Activated CD4-positive, alpha-beta memory T cell treated with anti-CD3 and anti-CD28 coated beads for 36 hours (primary cell): Measurements from ENCODE around the gene UBL4A. TPM values are rescaled to one million over a fixed set of nuclear protein-coding genes. Genes with fewer than 3 reads are reported as not detected.

Experiments used
- CTCF ChIA-PET: fragments of 350-600 bp; sonication (Branson Sonifier 250); formaldehyde crosslinking; loops from one replicate; lab custom pipeline; 2021; ENCODE audit warnings: antibody characterized with exemption, inconsistent platforms; lab: Charles Lee
- POLR2A ChIA-PET: fragments of 350-600 bp; sonication (Branson Sonifier 250); formaldehyde crosslinking; loops from one replicate; lab custom pipeline; 2021; ENCODE audit warnings: antibody characterized with exemption; lab: Charles Lee
- DNase-seq: peaks from one replicate; pipeline ENCODE4 v3.0.0-alpha.2; 2020
- H3K27ac Mint-ChIP-seq: one replicate; pipeline ENCODE4 v1.8.0; 2021; ENCODE audit warnings: mixed read lengths
- H3K27me3 Mint-ChIP-seq: one replicate; pipeline ENCODE4 v1.8.0; 2021; ENCODE audit warnings: mixed read lengths
- H3K36me3 Mint-ChIP-seq: one replicate; pipeline ENCODE4 v1.8.0; 2021; ENCODE audit warnings: mixed read lengths
- H3K4me1 Mint-ChIP-seq: one replicate; pipeline ENCODE4 v1.8.0; 2021; ENCODE audit warnings: low read depth, mixed read lengths
- H3K4me3 Mint-ChIP-seq: one replicate; pipeline ENCODE4 v1.8.0; 2021; ENCODE audit warnings: mild to moderate bottlenecking, mixed read lengths
- H3K9me3 Mint-ChIP-seq: one replicate; pipeline ENCODE4 v1.8.0; 2021; ENCODE audit warnings: mixed read lengths
- intact Hi-C: fragments of 100-400 bp; cut with micrococcal nuclease; formaldehyde crosslinking; loops from one replicate; pipeline ENCODE4 v1.15.1; 2023
- total RNA-seq, 2 experiments: library from RNA; stranded (reverse); gene quantifications; one replicate each; pipeline ENCODE4 v1.2.3, GENCODE V29; 2021

The UBL4A gene
- total RNA-seq, 2 experiments from 2014 or later = 49.5 to 53.3 TPM

- Mint-ChIP-seq H3K36me3 (peaks cover 1% of the 10 kb centered on the region), H3K9me3 (no peaks in the 10 kb centered on the region), H3K4me1 (peaks cover 11% of the 10 kb centered on the region), H3K27ac (no peak overlapping the region), H3K27me3 (no peaks in the 10 kb centered on the region), H3K4me3 (no peak overlapping the region)
- DNase-seq = no peak
- ChIA-PET POLR2A (interaction anchor here (1.3 to 1.5 kb wide), 2 partner anchors 10 to 27 kb away, joined by 4 to 5 read pairs; partner anchors contain the start of gene SLC10A3), CTCF (interaction anchor here (1.5 kb wide), 1 partner anchor 10 kb away, joined by 7 read pairs; no protein-coding TSS in a partner anchor)
- intact Hi-C loops = no loop called here
These were observed 30.8 kb upstream of the UBL4A start for GRCh38 chrX:154517101-154517781.

- Mint-ChIP-seq H3K27me3 (no peaks in the 10 kb centered on the region), H3K4me1 (peaks cover 13% of the 10 kb centered on the region), H3K4me3 (peak overlapping the region; percentile 84), H3K9me3 (no peaks in the 10 kb centered on the region), H3K27ac (peak overlapping the region; percentile 90), H3K36me3 (peaks cover 1% of the 10 kb centered on the region)
- ChIA-PET POLR2A (interaction anchor here (1.3 to 1.6 kb wide), 3 partner anchors 10 to 146 kb away, joined by 3 to 5 read pairs (median 4); partner anchors contain the start of gene SLC10A3), CTCF (interaction anchor here (1.5 kb wide), 1 partner anchor 11 kb away, joined by 7 read pairs; no protein-coding TSS in a partner anchor)
- intact Hi-C loops = loop anchor here (1.0 kb wide), 1 partner anchor 26 kb away; the partner anchor contains the start of gene SLC10A3
- DNase-seq = no peak
These were observed 30.3 kb upstream of the UBL4A start for GRCh38 chrX:154516656-154517100.

GRCh38 chrX:154515966-154516655 is 29.7 kb upstream of the UBL4A start, which contains the start of gene FAM3A:
TSS of gene FAM3A (minus strand) at chrX:154516232. CDS start at chrX:154515772, 460 bp downstream.
- ChIA-PET CTCF (no interaction called here), POLR2A (interaction anchor here (1.3 to 1.6 kb wide), 4 partner anchors 11 to 145 kb away, joined by 3 to 5 read pairs (median 4); partner anchors contain the start of gene SLC10A3)
- Mint-ChIP-seq H3K4me3 (peak within 1 kb of the TSS; percentile 84), H3K36me3 (peaks cover 1% of the 10 kb centered on the region), H3K4me1 (peaks cover 17% of the 10 kb centered on the region), H3K27me3 (no peaks in the 10 kb centered on the region), H3K27ac (peak within 1 kb of the TSS; percentile 90), H3K9me3 (no peaks in the 10 kb centered on the region)
- intact Hi-C loops = loop anchor here (1.0 kb wide), 1 partner anchor 26 kb away; the partner anchor contains the start of gene SLC10A3
- DNase-seq = peak; percentile 95

- Mint-ChIP-seq H3K4me1 (peaks cover 19% of the 10 kb centered on the region), H3K9me3 (no peaks in the 10 kb centered on the region), H3K4me3 (peak overlapping the region; percentile 81), H3K27ac (peak overlapping the region; percentile 80), H3K27me3 (no peaks in the 10 kb centered on the region), H3K36me3 (peaks cover 5% of the 10 kb centered on the region)
- peak; percentile 47 for DNase-seq
- intact Hi-C loops = no loop called here
- ChIA-PET POLR2A (interaction anchor here (0.6 to 1.6 kb wide), 4 partner anchors 25 to 144 kb away, joined by 3 to 5 read pairs (median 3); partner anchors contain the start of gene SLC10A3), CTCF (interaction anchor here (0.7 kb wide), 1 partner anchor 12 kb away, joined by 4 read pairs; no protein-coding TSS in a partner anchor)
These were observed 28.9 kb upstream of the UBL4A start for GRCh38 chrX:154515090-154515965.

- no peaks in the 10 kb centered on the region for H3K27me3 Mint-ChIP-seq
- ChIA-PET POLR2A (interaction anchor here (1.1 kb wide), 1 partner anchor 15 kb away, joined by 3 read pairs; no protein-coding TSS in a partner anchor), CTCF (no interaction called here)
- peak overlapping the region; percentile 16 for H3K4me3 Mint-ChIP-seq
- no peak for DNase-seq
- H3K9me3 Mint-ChIP-seq = no peaks in the 10 kb centered on the region
- peaks cover 9% of the 10 kb centered on the region for H3K36me3 Mint-ChIP-seq
- intact Hi-C loops = no loop called here
- H3K27ac Mint-ChIP-seq = peak overlapping the region; percentile 48
- peaks cover 19% of the 10 kb centered on the region for H3K4me1 Mint-ChIP-seq
These were observed 27.3 kb upstream of the UBL4A start for GRCh38 chrX:154513716-154514115.

GRCh38 chrX:154512879-154513553 is 26.6 kb upstream of the UBL4A start:
- no peaks in the 10 kb centered on the region for H3K9me3 Mint-ChIP-seq

GRCh38 chrX:154511761-154512160 is 25.3 kb upstream of the UBL4A start:
- peaks cover 19% of the 10 kb centered on the region for H3K4me1 Mint-ChIP-seq
- no peaks in the 10 kb centered on the region for H3K27me3 Mint-ChIP-seq
- CTCF ChIA-PET = no interaction called here
- H3K9me3 Mint-ChIP-seq = no peaks in the 10 kb centered on the region
- no peak overlapping the region for H3K4me3 Mint-ChIP-seq
- peaks cover 10% of the 10 kb centered on the region for H3K36me3 Mint-ChIP-seq
- intact Hi-C loops = no loop called here
- POLR2A ChIA-PET = no interaction called here
- peak overlapping the region; percentile 38 for H3K27ac Mint-ChIP-seq
- DNase-seq = no peak

More at GRCh38 chrX:154512879-154513553, 26.6 kb upstream of the UBL4A start:
- Mint-ChIP-seq H3K4me3 (no peak overlapping the region), H3K27me3 (no peaks in the 10 kb centered on the region), H3K27ac (no peak overlapping the region), H3K4me1 (peaks cover 19% of the 10 kb centered on the region), H3K36me3 (peaks cover 10% of the 10 kb centered on the region)
- CTCF ChIA-PET = no interaction called here
- intact Hi-C loops = no loop called here
- POLR2A ChIA-PET = no interaction called here
- no peak for DNase-seq

- POLR2A ChIA-PET = no interaction called here
- Mint-ChIP-seq H3K27ac (no peak overlapping the region), H3K27me3 (no peaks in the 10 kb centered on the region)
These were observed 23.0 kb upstream of the UBL4A start for GRCh38 chrX:154509455-154509854.

GRCh38 chrX:154508384-154508745 is 21.9 kb upstream of the UBL4A start:
- no peak for DNase-seq
- Mint-ChIP-seq H3K4me3 (no peak overlapping the region), H3K4me1 (peaks cover 8% of the 10 kb centered on the region), H3K27me3 (no peaks in the 10 kb centered on the region), H3K27ac (no peak overlapping the region), H3K9me3 (no peaks in the 10 kb centered on the region), H3K36me3 (peaks cover 11% of the 10 kb centered on the region)
- ChIA-PET POLR2A (no interaction called here), CTCF (no interaction called here)
- intact Hi-C loops = no loop called here

More at GRCh38 chrX:154509455-154509854, 23.0 kb upstream of the UBL4A start:
- H3K9me3 Mint-ChIP-seq = no peaks in the 10 kb centered on the region
- H3K4me3 Mint-ChIP-seq = no peak overlapping the region
- CTCF ChIA-PET = no interaction called here
- peaks cover 14% of the 10 kb centered on the region for H3K4me1 Mint-ChIP-seq
- H3K36me3 Mint-ChIP-seq = peaks cover 12% of the 10 kb centered on the region
- DNase-seq = no peak
- intact Hi-C loops = no loop called here

- POLR2A ChIA-PET = no interaction called here
- CTCF ChIA-PET = no interaction called here
- no peaks in the 10 kb centered on the region for H3K9me3 Mint-ChIP-seq
- no peak for DNase-seq
- H3K27ac Mint-ChIP-seq = no peak overlapping the region
- H3K4me3 Mint-ChIP-seq = no peak overlapping the region
- intact Hi-C loops = no loop called here
- peaks cover 8% of the 10 kb centered on the region for H3K4me1 Mint-ChIP-seq
- peaks cover 11% of the 10 kb centered on the region for H3K36me3 Mint-ChIP-seq
- H3K27me3 Mint-ChIP-seq = no peaks in the 10 kb centered on the region
These were observed 21.4 kb upstream of the UBL4A start for GRCh38 chrX:154507673-154508383.
